Retinal pigment epithelial cell (primary cell): ENCODE results near the gene FLVCR2.
A peak's percentile ranks its signal among the peaks of the same experiment; 100 is the strongest.
"Not testable (repeated sequence)": the region's sequence is repeated elsewhere in the genome, so short reads cannot be mapped to it uniquely, and the experiment has no call there.

Experiments used
- DNase-seq: peaks from one replicate; pipeline ENCODE4 v3.0.0-alpha.2; 2010; ENCODE audit warnings: low read depth
- H3K4me3 ChIP-seq: 2 replicates; pipeline ENCODE4 v1.5.1; 2011; ENCODE audit warnings: mild to moderate bottlenecking, low read length, control low read depth, moderate library complexity
- CTCF ChIP-seq: conservative IDR thresholded peaks from 2 replicates; pipeline ENCODE4 v1.5.1; 2011; ENCODE audit warnings: low read depth, low read length, control low read depth, inconsistent platforms

Gene FLVCR2

GRCh38 chr14:75675265-75675960, 97.0 kb downstream of the FLVCR2 start:
- TF ChIP-seq CTCF = peak; percentile 37
- no peak overlapping the region for H3K4me3 ChIP-seq
- no peak for DNase-seq

- DNase-seq = no peak
- TF ChIP-seq CTCF = no peak
- H3K4me3 ChIP-seq = no peak overlapping the region
These were observed 107.5 kb downstream of the FLVCR2 start for GRCh38 chr14:75685910-75686309.

- no peak for DNase-seq
- no peak overlapping the region for H3K4me3 ChIP-seq
- no peak for TF ChIP-seq CTCF
These were observed 110.6 kb downstream of the FLVCR2 start for GRCh38 chr14:75689012-75689411.

GRCh38 chr14:75690010-75690409, 111.6 kb downstream of the FLVCR2 start:
- DNase-seq = no peak
- TF ChIP-seq CTCF = no peak
- no peak overlapping the region for H3K4me3 ChIP-seq

- DNase-seq, H3K4me3 ChIP-seq: not testable (repeated sequence)
These were observed 116.6 kb downstream of the FLVCR2 start for GRCh38 chr14:75695025-75695424.

- DNase-seq = no peak
- no peak for TF ChIP-seq CTCF
- H3K4me3 ChIP-seq = no peak overlapping the region
These were observed 119.0 kb downstream of the FLVCR2 start for GRCh38 chr14:75697386-75697785.
